ENCODE data around the gene TMEM59.
A peak's percentile ranks its signal among the peaks of the same experiment; 100 is the strongest.
"Not testable (repeated sequence)": the region's sequence is repeated elsewhere in the genome, so short reads cannot be mapped to it uniquely, and the experiment has no call there.

TMEM59 gene, protein sequence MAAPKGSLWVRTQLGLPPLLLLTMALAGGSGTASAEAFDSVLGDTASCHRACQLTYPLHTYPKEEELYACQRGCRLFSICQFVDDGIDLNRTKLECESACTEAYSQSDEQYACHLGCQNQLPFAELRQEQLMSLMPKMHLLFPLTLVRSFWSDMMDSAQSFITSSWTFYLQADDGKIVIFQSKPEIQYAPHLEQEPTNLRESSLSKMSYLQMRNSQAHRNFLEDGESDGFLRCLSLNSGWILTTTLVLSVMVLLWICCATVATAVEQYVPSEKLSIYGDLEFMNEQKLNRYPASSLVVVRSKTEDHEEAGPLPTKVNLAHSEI
- 60.1 to 135 (median 79.9) reads per million in 3 experiments for total RNA-seq

DNA sequence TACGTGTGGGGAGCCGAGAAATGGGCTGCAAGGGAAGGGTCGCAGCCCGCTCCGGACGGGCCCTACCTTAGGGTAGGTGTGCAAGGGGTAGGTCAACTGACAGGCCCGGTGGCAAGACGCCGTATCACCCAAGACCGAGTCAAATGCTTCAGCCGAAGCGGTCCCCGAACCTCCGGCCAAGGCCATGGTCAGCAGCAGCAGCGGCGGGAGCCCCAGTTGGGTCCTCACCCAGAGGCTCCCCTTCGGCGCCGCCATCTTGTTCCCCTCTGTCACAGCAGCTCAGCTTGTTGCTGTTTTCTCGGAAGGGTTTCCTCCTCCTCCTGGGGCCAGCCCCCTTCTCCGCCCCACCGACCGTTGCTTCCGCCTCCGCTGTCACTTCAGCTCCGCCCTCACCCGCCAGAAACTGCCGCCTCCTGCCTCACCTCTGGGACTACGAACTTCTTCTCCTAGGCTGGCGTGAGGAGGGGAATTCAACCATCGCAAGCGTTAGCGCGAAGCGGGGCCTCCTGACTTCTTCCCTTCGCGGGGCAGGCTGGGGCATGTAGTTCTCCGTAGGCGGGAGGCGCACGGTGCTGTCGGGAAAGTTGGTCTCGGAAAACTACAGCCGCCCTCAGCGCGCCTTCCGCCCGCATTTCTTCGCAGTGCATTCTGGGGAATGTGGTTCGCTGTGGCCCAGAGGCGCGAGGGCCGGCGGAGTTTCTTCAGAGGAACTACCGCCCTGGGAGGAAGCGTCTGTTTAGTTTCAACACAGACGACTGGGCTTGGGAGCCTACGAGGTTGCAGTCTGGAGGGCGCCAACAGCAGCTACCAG lies at the start of gene TMEM59, which contains the start of gene TCEANC2:
Gene TMEM59 (minus strand): TSS at position 271 of the 811 bp plus-strand sequence. CDS start 16 bp downstream, at position 255.
Gene TCEANC2 (plus strand): TSS at position 675 of the 811 bp plus-strand sequence. CDS start 815 bp downstream, outside the sequence.
- peak; percentile 99 for DNase-seq

DNA sequence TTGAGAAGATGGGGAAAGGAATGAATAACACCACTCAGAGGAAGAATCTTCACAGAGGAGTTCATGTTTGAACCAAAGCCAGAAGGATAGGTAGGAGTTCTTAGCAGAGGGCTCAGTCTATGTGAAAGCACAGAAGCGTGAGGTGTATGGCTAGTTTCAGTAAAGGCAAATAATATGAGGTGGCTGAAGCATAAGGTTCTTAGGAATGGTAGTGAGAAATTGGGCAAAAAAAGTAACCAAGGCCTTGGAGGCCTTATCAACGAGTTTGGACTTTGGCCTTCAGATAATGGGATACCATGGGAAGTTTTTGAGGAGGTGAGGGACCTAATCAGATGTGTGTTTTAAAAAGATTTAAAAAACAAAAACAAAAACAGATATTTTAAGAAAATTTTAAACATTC lies 47.5 kb upstream of the TMEM59 start:
- DNase-seq: no peak

DNA sequence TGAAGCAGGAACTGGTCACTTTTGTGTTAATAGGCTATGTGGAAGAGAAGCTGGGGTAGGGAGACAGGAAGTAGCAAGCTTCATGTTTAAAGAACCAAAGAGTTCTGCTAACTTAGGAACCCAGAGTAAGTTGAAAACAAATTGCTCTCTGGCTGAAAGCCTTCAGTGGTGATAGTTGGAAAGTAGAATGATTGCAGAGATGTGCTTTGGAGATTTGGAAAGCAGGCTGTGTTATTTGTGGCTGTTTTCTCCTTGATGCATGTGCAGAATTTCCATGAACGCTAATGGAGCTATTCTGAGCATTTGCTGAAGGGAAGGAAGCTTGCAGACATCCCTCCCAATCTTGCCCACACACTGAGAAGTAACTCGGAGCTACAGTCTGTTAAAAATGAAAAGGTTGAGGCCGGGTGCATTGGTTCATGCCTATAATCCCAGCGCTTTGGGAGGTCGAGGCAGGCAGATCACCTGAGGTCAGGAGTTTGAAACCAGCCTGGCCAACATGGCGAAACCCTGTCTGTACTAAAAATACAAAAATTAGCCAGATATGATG lies 46.1 kb upstream of the TMEM59 start:
- DNase-seq: no peak

DNA sequence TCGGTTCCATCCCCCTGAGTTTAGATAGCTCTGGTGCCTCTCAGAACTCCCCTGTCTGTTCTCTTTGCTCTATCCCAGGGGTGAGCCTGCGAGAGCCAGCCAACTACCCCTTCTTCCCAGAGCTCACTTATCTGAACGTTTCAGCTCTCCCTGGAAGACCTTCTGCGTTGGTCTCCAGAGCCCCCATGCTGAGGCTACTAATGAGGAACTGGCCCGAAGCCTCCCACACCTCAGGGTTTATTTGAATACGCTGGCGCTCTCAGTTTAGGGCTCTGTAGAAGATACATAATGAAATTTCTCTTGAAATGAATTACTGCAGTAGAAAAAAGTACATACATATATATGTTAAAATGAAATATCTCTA lies 43.9 kb upstream of the TMEM59 start:
- DNase-seq: no peak

DNA sequence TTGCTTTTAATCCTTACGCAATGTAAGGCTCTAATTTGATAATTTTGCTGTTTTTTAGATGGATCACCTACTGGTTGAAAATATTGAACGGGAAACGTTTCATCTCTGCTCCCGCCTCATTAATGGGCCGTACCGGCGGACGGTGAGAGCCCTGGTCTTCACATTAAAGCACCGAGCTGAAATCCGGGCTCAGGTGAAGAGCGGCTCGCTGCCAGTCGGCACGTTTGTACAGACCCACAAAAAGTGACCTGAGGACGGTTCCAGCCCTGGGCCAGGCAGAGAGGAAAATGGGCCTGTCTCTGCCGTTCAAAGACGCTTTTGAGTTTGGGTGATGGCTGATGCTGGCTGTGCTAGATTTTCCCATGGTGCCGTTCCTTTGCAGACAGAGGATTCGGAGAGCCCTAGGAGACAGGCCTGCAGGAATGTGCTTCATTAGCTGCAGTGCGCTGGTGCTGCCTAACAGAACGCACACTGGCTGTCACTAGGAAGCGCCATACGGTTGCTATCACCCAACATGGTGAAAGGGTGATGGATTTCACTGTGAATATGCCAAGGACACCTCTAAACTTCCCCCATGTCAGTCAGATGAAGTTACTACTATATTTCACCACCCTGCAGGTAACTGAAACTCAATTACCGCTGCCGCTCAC lies 43.3 kb upstream of the TMEM59 start:
- no peak for DNase-seq

DNA sequence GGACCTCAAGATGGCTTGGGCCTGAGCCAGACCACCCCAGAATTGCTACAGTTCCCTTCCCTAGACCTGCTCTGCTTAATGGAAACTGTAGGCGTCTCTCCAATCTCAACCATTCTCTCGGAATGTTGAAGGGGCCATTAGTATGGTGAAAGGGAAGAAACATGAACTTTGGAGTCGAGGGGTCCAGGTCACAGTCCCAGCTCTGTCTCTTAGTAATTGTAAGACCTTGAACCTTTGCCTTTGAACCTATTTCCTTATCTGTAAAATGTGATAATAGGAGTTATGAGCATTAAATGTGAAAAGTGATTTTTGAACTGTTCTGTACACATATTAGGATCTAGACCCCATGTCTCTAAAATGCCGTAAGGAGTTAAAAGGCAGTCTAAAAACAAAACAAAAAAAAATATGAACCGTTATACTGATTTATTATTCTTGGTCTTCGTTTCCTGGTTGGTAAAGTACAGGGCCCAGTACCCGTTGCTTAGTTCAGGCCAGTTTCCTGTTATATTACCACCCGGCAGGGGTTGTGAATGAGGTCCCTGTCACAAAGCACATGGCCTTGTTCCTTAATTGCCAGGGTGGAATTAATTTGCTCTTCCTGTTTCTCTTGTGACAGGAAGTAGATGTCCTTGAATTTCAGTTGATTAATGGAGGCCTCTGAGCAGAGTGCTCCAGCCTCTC lies 42.7 kb upstream of the TMEM59 start:
- DNase-seq: no peak

DNA sequence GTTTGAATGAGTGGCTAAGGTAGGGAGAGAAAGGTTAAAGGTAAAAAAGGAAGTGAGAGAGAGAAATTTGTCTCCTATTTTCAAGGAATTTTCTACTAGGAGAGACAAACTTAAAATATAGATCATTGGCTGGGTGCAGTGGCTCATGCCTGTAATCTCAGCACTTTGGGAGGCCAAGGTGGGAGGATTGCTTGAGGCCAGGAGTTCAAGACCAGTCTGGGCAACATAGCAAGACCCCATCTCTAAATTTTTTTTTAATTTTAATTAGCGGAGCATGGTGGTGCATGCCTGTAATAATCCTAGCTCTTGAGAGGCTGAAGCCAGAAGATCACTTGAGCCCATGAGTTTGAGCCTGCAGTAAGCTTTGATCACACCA lies 41.7 kb upstream of the TMEM59 start:
- DNase-seq: not testable (repeated sequence)

DNA sequence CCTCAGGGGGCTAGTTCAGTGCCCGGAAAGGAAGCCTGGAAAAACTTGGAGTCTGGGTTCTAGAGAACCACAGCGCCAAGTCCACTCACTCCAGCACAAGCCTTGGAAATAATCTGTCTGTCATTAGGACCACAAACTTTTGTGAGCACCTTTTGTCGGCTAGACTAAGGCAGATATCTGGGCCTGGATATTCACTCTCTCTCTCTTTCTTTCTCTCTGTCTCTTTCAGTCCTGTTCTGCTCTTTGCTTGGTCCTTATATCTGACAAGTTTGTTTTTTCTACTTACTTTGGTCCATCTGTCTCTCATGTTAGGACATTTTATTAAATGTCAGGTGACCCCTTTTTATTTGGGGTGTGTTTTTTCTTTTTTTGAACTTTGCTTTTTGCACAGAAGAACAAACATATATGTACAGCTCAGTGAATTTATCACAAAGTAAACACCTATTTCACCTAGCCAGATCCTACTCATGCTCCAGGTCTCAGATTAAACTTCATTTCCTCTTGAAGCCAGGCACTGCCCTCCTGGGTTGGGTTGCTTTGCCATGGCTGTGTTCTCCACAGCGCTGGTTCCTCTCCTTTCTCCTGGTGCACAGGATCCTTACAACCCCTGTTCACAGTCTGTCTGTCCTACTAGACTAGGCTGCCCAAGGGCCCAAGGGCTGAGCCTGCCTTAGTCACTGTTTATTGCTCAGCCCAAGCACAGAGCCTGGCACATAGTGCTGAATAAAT lies 41.2 kb upstream of the TMEM59 start:
- no peak for DNase-seq

DNA sequence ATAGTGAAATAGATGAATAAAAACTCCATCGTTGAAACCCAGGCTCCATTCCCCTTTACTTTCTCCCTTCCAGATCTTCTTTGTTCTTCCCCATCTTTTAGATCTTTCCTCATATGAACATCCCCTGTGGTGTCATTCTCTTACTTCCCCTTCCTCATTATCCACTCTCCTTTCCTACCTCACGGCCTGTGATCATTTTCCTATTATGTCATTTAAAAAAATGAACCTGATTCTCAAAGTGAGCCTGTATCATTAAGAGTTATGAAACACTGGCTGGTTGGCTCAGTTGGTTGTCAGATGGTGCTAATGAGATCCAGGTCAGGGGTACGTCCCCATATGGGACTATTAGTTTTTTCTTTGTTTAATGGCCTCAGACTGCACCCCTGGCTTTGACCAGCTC lies 38.7 kb upstream of the TMEM59 start:
- no peak for DNase-seq

DNA sequence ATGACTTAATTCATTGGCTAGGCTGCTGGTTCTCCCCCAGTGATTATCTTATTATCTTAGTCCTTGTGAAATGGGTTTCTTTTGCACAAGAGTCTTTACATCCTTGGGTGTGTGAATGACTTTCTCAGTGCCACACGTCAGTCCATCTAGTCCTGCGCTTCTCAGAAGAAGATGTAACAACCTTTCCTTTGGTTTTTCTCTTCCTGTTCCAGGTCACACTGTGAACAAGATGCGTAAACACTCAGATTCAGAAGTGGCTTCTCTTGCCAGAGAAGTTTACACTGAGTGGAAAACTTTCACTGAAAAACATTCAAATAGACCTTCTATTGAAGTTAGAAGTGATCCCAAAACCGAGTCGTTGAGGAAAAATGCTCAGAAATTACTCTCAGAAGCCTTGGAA lies 35.4 kb upstream of the TMEM59 start:
- no peak for DNase-seq

DNA sequence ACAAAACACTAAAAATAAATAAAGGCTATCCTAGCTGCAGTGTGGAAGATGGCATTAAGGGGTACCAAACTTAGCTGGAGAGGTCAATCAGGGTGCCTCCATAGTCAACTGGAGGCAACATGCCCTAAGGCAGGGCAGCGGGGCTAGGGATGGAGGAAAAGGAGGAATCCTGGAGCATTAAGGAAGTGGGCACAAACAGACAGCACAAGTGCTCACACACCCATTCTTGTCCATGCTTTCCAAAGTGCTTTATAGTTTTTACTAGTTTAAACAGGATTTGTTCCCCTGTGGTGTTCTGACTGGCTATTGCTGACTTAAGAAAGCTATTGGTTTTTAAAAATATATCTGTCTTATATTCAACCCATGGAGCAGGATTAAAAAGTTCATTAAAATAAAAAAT lies 33.8 kb upstream of the TMEM59 start:
- DNase-seq: no peak

DNA sequence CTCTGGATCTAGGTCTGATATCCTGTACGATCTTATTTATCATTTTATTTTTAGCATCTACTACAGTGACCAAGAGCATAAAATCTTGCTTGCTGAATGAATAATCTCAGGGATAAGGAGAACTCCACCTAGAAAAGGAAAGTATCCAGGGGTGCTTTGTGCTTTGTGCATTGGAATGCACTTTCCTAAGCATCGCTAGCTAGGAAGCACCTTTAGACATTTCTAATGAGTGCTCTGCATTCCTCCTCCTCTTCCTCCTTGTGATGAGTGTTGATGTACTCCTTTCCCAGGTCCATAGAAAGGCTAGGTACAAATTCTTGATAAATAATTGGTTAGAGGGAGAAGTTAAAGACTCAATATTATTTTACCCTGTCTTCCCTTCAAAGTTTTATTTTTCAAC lies 31.8 kb upstream of the TMEM59 start:
- DNase-seq: no peak

DNA sequence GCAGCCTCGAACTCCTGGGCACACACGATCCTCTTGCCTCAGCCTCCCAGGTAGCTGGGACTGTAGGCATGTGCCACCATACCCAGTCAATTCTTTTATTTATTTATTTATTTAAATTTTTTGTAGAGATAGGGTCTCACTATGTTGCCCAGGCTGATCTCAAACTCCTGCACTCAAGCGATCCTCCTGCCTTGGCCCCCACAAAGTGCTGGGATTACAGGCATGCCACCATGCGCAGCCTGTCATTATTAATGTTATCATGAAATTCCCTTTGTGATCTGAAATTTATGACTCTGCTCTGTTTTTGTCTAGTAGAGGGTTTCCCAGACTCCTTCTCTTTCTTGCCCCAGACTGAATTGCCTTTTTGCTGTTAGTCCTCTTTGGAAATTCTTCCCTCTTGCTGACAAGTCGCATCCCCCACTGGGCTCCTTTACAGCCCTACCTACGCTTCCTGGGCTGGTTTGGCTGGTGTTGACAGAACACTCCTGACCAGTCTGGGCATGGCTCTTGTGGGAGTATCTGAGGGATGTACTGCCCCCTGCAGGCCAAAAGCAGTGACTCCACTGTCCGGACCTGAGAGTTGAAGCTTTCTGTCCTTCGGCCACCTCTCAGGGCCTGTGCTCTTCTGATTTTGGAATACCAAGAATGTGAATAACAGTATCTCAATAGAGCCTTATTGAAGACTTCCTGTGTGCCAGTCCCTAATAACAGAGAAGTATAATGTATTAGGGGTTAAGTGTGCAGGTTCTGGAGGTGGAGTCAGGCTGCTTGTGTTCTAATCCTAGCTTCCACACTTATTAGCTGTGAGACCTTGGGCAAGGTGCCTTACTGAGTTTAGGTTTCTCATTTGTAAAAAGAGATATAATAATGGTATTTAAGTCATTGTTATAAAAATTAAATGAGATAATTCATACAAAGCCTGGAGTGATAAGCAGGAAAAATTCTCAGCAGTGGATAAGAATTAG lies 28.6 kb upstream of the TMEM59 start:
- peak; percentile 41 for DNase-seq

DNA sequence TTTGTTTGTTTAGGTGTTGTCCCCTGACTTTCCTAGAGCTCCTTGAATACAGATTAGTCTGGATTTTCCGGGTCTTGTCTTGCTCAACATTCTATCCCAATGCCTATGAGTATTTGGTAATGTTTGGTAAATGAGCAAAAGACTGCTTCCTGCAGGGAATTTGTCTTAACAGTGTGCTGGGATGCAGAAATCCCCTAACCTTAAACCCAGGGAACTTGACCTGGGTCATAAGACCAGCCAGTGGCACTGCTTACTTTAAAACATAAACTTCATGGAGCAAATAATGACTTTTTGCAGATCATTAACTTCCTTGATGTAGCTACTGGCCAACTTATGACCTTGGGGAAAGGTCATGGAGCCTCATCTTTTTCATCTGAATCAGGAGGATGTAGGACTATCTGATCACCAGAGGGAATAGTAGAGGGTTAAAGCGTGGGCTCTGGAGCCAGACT lies 27.6 kb upstream of the TMEM59 start:
- DNase-seq: no peak

DNA sequence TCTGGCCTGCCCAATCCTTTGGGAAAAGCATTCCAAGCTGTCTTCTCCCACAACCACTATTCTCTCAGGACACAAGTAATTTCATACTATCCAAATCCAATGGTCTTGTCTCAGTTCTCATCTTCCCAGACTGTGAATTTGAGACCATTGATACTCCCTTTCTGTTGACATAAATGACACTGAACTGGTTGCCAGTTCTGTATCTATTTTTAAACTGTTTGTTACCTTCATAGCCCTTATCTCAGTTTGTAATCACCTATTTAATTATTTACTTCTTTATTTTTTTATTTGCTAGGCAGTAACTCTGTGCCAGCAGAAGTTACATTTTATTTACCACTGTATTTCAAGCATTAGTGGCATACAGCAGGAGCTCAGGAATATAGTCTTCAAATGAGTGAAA lies 24.4 kb upstream of the TMEM59 start:
- DNase-seq: no peak

DNA sequence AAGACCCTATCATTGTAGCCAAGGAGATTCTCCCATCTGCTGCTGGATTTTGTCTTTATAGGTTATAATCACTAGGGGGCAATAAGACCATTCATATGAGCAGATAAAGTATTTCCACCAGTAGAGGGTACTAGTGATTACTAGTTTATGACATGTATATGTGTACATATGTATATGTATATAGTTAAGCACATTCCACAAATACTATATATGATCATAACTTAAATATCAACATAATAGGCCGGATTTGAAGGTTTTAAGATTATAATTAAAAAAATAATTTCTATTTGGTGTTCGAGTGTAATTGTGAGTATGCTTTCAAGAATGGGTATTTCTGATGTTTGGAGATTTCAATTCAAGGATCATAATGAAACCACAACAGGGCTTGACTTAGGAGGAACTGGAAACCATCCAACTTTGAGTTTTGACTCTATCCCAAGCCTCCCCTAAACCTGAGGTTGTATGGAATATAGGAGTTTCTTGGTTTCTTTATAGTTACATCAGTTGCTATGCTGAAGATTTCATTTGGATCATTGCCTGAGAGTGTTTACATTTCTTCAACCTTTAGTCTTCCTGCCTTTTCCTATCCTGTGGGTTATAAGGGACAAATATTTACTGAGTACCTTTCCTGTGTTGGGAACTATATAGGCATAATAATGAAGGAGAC lies 17.3 kb upstream of the TMEM59 start:
- DNase-seq: peak; percentile 47

DNA sequence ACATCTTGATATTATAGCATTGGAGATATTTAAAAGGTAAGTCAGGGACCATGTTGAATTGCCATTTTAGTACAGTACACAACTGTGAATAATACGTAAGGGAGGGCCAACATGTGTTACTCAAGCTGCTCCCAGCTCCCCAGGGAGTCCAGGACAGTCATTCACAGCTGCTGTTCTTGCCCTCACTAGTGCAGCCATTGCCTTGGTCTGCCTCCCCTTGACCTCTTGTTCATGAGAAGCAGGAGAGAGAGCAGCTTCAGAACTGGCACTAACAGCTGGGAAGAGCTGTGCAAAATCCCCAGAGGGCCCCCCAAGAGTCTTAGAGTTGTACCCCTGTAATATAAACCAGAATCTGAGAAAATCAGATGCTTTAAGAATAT lies 16.8 kb upstream of the TMEM59 start:
- DNase-seq: no peak

DNA sequence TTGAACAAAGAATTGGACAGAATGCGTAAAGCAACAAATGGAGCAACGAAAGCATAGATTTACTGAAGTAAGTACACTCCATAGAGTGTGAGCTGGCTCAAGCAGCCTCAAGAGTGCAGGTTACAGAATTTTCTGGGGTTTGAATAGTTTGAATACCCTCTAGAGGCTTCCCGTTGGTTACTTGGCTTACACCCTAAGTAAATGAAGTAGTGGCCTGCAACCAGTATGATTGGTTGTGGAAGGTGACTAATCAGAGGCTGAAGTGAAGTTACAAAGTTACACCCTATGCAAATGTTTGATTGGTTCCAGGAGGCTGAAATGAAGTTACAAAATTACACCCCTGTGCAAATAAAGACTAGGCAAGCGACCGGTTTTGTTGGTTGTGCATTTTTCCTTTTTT lies 11.3 kb upstream of the TMEM59 start:
- no peak for DNase-seq

DNA sequence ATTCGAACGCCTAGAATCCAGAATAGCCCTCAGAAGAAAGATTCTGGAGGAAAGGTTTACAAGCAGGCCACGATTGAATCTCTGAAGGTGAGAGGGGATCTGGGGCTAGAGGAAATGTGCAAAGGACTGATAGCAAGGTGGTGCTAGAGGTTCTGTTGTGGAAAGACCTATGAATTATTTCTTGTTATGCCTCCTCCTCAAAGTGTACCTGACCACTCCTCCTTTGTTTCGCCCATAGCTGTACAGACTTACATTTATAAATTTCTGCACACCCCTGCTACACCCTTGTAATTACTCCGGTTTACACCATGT lies 1.4 kb upstream of the TMEM59 start:
- DNase-seq: no peak

DNA sequence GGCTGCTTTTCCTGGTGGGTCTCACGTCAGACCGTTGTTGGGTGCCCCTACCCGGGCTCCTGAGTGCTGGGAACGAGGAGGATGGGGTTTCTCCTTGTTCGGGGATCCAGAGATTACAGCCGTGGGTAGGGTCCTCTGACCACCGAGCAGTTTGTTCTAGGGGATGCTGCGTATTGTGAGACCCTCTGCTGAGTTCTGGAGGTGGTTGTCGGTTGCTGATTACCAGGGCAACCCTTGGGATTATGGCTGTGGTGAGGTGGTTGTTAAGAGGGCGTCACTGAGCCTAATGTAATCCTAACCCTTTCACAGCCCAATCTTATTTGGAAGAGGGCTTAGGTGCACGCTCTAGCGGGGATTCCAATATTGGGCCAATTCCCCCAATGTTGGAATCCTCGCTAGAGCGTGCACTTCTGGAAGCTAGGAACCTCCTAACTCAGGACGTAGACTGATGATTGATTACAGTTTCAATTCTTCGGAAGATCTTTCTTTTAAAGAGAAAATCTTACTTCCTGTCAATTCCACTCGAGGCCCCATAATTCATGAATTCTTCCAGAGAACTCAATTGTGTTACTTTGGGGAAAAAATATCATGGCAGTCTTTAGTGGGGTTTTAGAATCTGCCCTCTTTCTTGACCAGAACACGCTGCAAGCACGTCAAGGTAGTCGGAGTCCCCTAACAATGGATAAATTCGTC lies 887 bp upstream of the TMEM59 start:
- DNase-seq: no peak

Data from central memory CD4-positive, alpha-beta T cell (primary cell).